GM18507 (cell line): ENCODE measurements around the gene TRIM65.

Experiments used
- DNase-seq: peaks from one replicate; pipeline ENCODE4 v3.0.0; 2011; ENCODE audit warnings: low read depth; ENCODE audit not compliant: insufficient read length; ENCODE audit errors: extremely low spot score
- FAIRE-seq: peaks from 2 replicates; lab custom pipeline; 2011; peaks lifted over from hg19 to GRCh38; lab: Jason Lieb, UNC

Gene TRIM65

DNA sequence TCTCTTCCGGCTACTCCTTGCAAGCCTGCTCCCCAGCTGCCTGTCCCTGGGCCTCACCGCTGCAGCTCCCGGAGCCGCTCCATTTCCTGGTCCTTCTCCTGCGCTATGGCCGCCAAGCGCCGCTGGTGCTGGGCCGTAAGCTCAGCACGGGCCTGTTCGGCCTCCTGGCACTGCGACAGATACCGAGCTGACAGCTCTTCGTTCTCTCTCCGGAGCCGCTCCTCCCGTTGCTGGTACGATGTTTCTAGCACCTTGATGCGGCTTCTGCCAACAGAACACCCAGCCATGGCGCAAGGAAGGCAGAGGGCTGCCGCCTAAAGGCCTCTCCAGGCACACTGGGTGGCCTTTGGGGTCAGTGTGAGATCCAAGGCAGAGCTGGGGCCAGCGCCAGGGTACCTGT lies 22.9 kb upstream of the TRIM65 start:
- DNase-seq (no peak), FAIRE-seq (no peak)

- FAIRE-seq = no peak
- DNase-seq = no peak
These were observed 21.2 kb upstream of the TRIM65 start for GRCh38 chr17:75917917-75918445.

GRCh38 chr17:75917141-75917916 lies 20.6 kb upstream of the TRIM65 start:
- DNase-seq (no peak), FAIRE-seq (no peak)

- DNase-seq (no peak), FAIRE-seq (no peak)
These were observed 18.5 kb upstream of the TRIM65 start for GRCh38 chr17:75915268-75915667.

- FAIRE-seq = no peak
- DNase-seq = no peak
These were observed 18.0 kb upstream of the TRIM65 start for GRCh38 chr17:75914643-75915267.

DNA sequence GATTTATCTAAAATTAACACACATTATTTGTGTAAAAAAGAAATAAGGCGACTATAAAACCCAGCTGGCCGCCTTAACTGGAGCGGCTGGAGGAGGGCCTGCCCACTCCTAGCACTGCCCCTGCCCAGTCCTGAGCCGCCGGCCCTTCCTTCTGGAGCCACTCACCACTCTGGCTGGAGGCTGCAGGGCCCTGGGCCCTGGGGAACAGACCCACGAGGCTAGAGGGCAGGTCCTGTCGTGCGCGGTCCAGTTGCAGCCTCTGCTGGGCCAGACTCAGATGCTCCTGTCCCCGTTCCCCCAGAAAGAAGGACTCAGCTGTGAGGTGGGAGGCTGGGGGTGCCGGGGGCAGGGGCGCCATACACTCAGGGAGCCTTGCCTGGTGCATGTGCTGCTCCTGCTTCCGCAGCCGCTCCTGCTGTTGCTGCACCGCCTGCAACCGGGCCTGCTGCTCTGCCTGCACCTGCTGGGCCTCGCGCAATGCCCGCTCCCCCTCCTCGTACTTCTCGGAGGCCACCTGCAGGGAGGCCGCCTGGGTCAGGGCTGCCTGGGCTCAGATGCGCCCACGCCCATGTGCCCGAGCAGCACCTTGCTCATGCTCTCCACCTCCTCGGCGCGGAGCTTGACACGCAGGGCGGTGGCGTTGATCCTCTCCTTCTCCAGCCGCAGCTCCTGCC lies 16.9 kb upstream of the TRIM65 start:
- DNase-seq = no peak
- FAIRE-seq = no peak

DNA sequence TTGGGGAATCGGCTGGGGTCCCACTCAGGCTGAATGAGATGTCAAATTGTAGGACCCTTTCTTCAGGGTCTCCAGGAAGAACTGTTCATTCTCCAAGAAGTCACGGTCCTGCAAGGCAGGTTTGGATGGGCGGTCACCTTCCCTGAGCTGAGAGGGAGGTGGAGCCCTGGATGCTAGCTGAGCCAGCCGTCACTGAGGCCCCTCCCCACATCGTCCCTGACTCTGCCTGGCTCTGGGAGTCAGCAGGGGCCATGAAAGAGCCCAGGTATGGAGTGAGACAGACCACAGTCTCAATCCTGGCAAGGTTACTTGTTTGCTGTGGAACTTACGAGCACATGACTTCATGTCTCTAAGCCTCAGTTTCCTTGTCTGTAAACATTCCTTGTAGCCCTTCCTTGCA lies 13.9 kb upstream of the TRIM65 start:
- DNase-seq (no peak), FAIRE-seq (no peak)

DNA sequence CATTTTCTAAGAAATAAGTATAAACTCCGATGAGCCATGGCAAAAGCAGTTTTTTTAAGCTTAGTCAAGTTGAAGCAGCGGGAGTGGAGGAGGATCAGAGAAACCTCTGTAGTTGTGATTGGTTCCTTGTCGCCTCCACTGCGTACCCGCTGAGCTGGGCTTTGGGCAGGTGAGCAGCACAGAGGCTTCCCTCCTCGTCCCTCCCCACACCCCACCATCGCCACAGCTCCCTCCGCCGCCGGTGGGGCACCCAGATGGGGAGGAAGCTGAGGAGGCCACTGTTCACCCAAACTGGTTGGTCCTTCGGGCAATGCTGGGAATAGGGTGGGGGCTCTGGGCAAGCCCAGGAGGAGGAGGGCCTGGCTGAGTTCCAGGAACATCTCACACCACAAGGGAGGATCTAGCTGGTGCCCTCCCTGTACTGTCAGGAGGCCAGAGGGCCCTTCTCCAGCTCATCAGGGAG lies 13.1 kb upstream of the TRIM65 start:
- FAIRE-seq = no peak
- no peak for DNase-seq

GRCh38 chr17:75909051-75909811 lies 12.5 kb upstream of the TRIM65 start:
- no peak for FAIRE-seq
- no peak for DNase-seq

DNA sequence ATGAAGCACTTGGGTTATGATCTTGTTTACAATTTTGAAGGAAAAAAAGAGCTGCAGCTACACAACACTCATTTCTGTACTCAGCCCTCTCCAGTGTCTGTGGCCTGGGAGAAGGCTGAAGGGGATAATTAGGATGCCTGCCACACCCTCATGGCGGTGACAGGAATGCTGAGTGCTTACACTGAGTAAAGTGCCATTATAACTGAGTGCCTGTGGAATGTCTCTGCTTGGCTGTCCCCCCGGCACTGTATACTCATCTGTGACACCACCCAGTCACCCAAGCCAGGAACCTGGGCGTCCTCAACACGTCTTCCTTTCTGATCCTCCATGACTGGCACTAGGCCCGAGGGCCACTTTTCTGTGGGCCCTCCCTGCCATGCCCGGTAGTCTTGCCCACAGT lies 11.4 kb upstream of the TRIM65 start:
- DNase-seq = no peak

GRCh38 chr17:75906143-75906884 lies 9.6 kb upstream of the TRIM65 start:
- FAIRE-seq (no peak), DNase-seq (no peak)

More for the DNA sequence above, 11.4 kb upstream of the TRIM65 start:
- no peak for FAIRE-seq

- DNase-seq (peak; percentile 98), FAIRE-seq (peak; percentile 96)
These were observed 8.2 kb upstream of the TRIM65 start, which contains the start of gene MRPL38 for GRCh38 chr17:75904749-75905521. Gene MRPL38, minus strand, starts transcription at chr17:75904884. Its CDS starts 9 bp downstream, at chr17:75904875.

- FAIRE-seq (no peak), DNase-seq (no peak)
These were observed 5.7 kb upstream of the TRIM65 start for GRCh38 chr17:75902406-75902805.

- FAIRE-seq = no peak
These were observed 5.0 kb upstream of the TRIM65 start for GRCh38 chr17:75901727-75902126.

DNA sequence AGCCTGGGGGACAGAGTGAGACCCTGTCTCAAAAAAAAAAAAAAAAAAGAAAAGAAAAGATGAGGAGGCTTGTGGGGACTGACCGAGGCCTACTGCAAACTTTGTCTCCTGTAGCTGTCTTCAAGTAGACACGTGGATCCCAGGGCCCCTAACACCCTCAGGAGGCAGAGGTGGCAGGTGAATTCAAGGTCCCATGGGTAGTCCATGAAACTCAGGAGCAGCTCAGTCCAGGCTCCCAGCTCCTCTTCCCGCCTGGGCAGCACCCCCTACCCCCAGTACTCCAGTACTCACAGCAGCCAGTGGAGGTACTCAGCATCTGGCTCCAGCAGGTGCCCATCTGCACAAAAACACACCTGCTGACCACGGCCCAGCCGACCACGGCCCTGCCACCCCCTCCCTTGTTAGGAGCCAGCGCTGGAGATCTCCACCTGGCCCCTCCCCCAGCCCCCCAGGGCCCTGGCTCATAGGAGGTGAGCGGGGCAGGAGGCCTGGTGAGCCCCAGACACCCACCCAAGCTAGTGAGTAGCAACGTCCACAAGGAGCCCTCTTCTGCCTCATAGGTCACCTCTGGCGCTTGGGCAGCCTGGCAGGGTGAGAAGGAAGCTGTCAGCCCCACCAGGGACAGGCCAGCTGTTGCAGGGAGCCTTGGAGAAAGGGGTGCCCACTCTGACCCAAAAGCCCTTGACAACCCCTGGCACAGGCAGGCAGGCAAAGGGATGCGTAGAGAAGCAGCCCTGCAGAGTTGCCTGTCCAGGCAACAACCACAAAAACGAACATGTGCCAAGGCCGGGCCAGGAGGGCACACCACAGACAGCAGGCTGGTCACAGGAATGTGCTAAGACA lies 4.2 kb upstream of the TRIM65 start:
- FAIRE-seq = no peak
- DNase-seq = no peak

More at GRCh38 chr17:75901727-75902126, 5.0 kb upstream of the TRIM65 start:
- no peak for DNase-seq

GRCh38 chr17:75899767-75900468 lies 3.2 kb upstream of the TRIM65 start:
- no peak for DNase-seq
- no peak for FAIRE-seq

GRCh38 chr17:75899353-75899752 lies 2.6 kb upstream of the TRIM65 start:
- no peak for FAIRE-seq
- DNase-seq = no peak
